AG04450 (cell line): Measurements from ENCODE around the gene TRIM7. TPM values are rescaled to one million over a fixed set of nuclear protein-coding genes. Genes with fewer than 3 reads are reported as not detected.

Experiments used
- CTCF ChIA-PET: fragments of 300-600, 350-600 bp; formaldehyde crosslinking; extraction: SDS; loops from one replicate; lab custom pipeline; 2022; ENCODE audit warnings: antibody characterized with exemption, inconsistent platforms; lab: Charles Lee
- POLR2A ChIA-PET: fragments of 350-600 bp; formaldehyde crosslinking; extraction: SDS; loops from one replicate; lab custom pipeline; 2021; ENCODE audit warnings: antibody characterized with exemption, inconsistent platforms; lab: Yijun Ruan, JAX
- DNase-seq: peaks from one replicate; pipeline ENCODE4 v3.0.0-alpha.2; 2011; ENCODE audit warnings: low read depth, low spot score
- H3K27ac ChIP-seq: one replicate; pipeline ENCODE4 v1.5.1; 2012; ENCODE audit warnings: low read depth, low read length, control low read depth
- H3K27me3 ChIP-seq: one replicate; pipeline ENCODE4 v1.6.0; 2012; ENCODE audit warnings: low read length; ENCODE audit not compliant: control insufficient read depth, insufficient read depth
- H3K4me3 ChIP-seq: 2 replicates; pipeline ENCODE4 v1.5.1; 2011; ENCODE audit warnings: mild to moderate bottlenecking, low read depth, low read length, control low read depth
- H3K9me3 ChIP-seq: 2 replicates; pipeline ENCODE4 v1.5.1; 2012; ENCODE audit warnings: low read length; ENCODE audit not compliant: control insufficient read depth, insufficient read depth
- CTCF ChIP-seq: IDR thresholded peaks from 2 replicates; pipeline ENCODE4 v1.5.1; 2011; ENCODE audit warnings: low read depth, low read length, control low read depth, inconsistent platforms
- polyA plus RNA-seq: library from polyadenylated mRNA; depleted of rRNA; stranded (reverse); fragments of >200 nt; gene quantifications from 2 replicates; pipeline ENCODE4 v1.2.3, GENCODE V29; 2011; rRNA removed
- small RNA-seq: library from RNA; depleted of rRNA; stranded (forward); fragments of <200 nt; gene quantifications from one replicate; pipeline ENCODE3, GENCODE V24; 2012; ENCODE audit warnings: low read depth; ENCODE audit not compliant: insufficient read length

Gene TRIM7
- polyA plus RNA-seq, 1 experiment, result 1.1 TPM

GRCh38 chr5:181145133-181145532 lies 59.9 kb downstream of the TRIM7 start:
- Histone ChIP-seq H3K27me3 (peaks cover 5% of the 10 kb centered on the region), H3K27ac (no peak overlapping the region), H3K9me3 (no peaks in the 10 kb centered on the region; the same call in 1 of the 2 replicates), H3K4me3 (no peak overlapping the region)
- TF ChIP-seq CTCF, result no peak
- CTCF ChIA-PET, result no interaction called here
- POLR2A ChIA-PET, result no interaction called here
- DNase-seq, result no peak

Small RNA genes within 50 kb of the gene (small RNA-seq; reads per million reads assigned to genes)
- gene MIR4638, result not detected
- gene SNORD95, result not detected
- not detected for gene SNORD96A

Other genes starting within 250 kb of the TRIM7 start
- gene BTNL3, start 216.3 kb downstream of the TRIM7 start, polyA plus RNA-seq, result not detected in 2 replicates
- gene BTNL9, start 164.9 kb downstream of the TRIM7 start, polyA plus RNA-seq, result not detected in 2 replicates
- gene OR2V1, start 74.0 kb downstream of the TRIM7 start, polyA plus RNA-seq, result not detected in 2 replicates
- not detected in 2 replicates for gene OR2V2, start 57.6 kb downstream of the TRIM7 start, polyA plus RNA-seq
- 11.5 and 12.3 TPM in 2 replicates for gene TRIM41, start 18.1 kb upstream of the TRIM7 start, polyA plus RNA-seq
- gene RACK1, start 38.7 kb upstream of the TRIM7 start, polyA plus RNA-seq, result 4,422 and 6,028 TPM in 2 replicates
- 6.2 and 8.7 TPM in 2 replicates for gene TRIM52, start 55.9 kb upstream of the TRIM7 start, polyA plus RNA-seq
- not detected in 2 replicates for gene OR4F3, start 162.1 kb upstream of the TRIM7 start, polyA plus RNA-seq